Common myeloid progenitor, CD34-positive (primary cell): ENCODE results near the gene HEYL.

Experiments
- CTCF ChIA-PET: fragments of 350-600 bp; sonication (Branson Sonifier 250); formaldehyde crosslinking; loops from one replicate; lab custom pipeline; 2021; ENCODE audit warnings: antibody characterized with exemption; lab: Charles Lee
- POLR2A ChIA-PET: fragments of 350-600 bp; sonication (Branson Sonifier 250); formaldehyde crosslinking; loops from one replicate; lab custom pipeline; 2021; ENCODE audit warnings: antibody characterized with exemption; lab: Charles Lee
- DNase-seq, 3 donors: peaks; one replicate each; pipeline versions ENCODE4 v3.0.0 to v3.0.0-alpha.2; 2013
- H3K27ac ChIP-seq, 2 experiments: 1 replicate in 1 of 2; 2 replicates in 1 of 2; pipeline ENCODE4 v1.7.0; 2013; ENCODE audit warnings: inconsistent platforms in 2 of 2, low read length in 2 of 2, mild to moderate bottlenecking in 2 of 2, low read depth in 1 of 2, moderate library complexity in 1 of 2; ENCODE audit not compliant: severe bottlenecking in 2 of 2, insufficient read depth in 1 of 2, poor library complexity in 1 of 2
- H3K27me3 ChIP-seq, 5 experiments: replicated peaks in 2 of 5; 1 replicate in 3 of 5; 2 replicates in 2 of 5; pipeline versions ENCODE4 v1.6.1 to v1.7.0; 2013; ENCODE audit warnings: low read length in 4 of 5, mild to moderate bottlenecking in 2 of 5, moderate library complexity in 2 of 5, inconsistent platforms in 1 of 5; ENCODE audit not compliant: insufficient read depth in 5 of 5, control insufficient read depth in 4 of 5
- H3K36me3 ChIP-seq, 4 experiments: 1 replicate in 2 of 4; 2 replicates in 2 of 4; pipeline versions ENCODE4 v1.6.1 to v1.7.0; 2013; ENCODE audit warnings: low read length in 3 of 4, control low read depth in 1 of 4, mild to moderate bottlenecking in 1 of 4; ENCODE audit not compliant: control insufficient read depth in 4 of 4, insufficient read depth in 4 of 4
- H3K4me1 ChIP-seq, 4 experiments: 1 replicate in 3 of 4; 2 replicates in 1 of 4; pipeline versions ENCODE4 v1.6.1 to v1.7.1; 2013; ENCODE audit warnings: low read length in 3 of 4, mild to moderate bottlenecking in 3 of 4, control low read depth in 1 of 4, inconsistent platforms in 1 of 4, moderate library complexity in 1 of 4; ENCODE audit not compliant: control insufficient read depth in 4 of 4, insufficient read depth in 4 of 4; ENCODE audit errors: control extremely low read depth in 1 of 4
- H3K4me3 ChIP-seq, 7 experiments: 1 replicate in 4 of 7; 2 replicates in 3 of 7; pipeline versions ENCODE4 v1.5.1 to v1.7.0; 2013; ENCODE audit warnings: mild to moderate bottlenecking in 7 of 7, low read length in 6 of 7, moderate library complexity in 6 of 7, inconsistent platforms in 2 of 7, low read depth in 2 of 7, control low read depth in 1 of 7; ENCODE audit not compliant: insufficient read depth in 4 of 7, control insufficient read depth in 1 of 7; ENCODE audit errors: extremely low read depth in 1 of 7
- H3K9me3 ChIP-seq, 5 experiments: 1 replicate in 4 of 5; 2 replicates in 1 of 5; pipeline versions ENCODE4 v1.6.1 to v1.7.1; 2013; ENCODE audit warnings: low read length in 4 of 5, mild to moderate bottlenecking in 2 of 5, inconsistent platforms in 1 of 5, low read depth in 1 of 5, moderate library complexity in 1 of 5; ENCODE audit not compliant: control insufficient read depth in 4 of 5, insufficient read depth in 2 of 5; ENCODE audit errors: control extremely low read depth in 1 of 5
- WGBS: methylation state at CpG from one replicate; pipeline ENCODE4 v1.1.5; 2013; ENCODE audit not compliant: insufficient coverage; 5-methylcytosine and 5-hydroxymethylcytosine counted together

Gene HEYL

GRCh38 chr1:39647247-39647646 lies 7.8 kb upstream of the HEYL start:
- ChIA-PET CTCF (interaction anchor here (0.7 to 18.3 kb wide), 3 partner anchors 12 to 41 kb away, joined by 3 to 250 read pairs (median 31); no protein-coding TSS in a partner anchor), POLR2A (no interaction called here)
- Histone ChIP-seq H3K4me1 (no peaks in the 10 kb centered on the region), H3K27ac (no peak overlapping the region), H3K4me3 (no peak overlapping the region), H3K9me3 (peaks cover 0 to 4% (median 2%) of the 10 kb centered on the region in 5 experiments), H3K27me3 (peaks cover 0 to 5% (median 0%) of the 10 kb centered on the region in 5 experiments), H3K36me3 (no peaks in the 10 kb centered on the region)
- no peak for DNase-seq
- 100% methylated on average over 1 of the region's 3 CpGs for whole genome bisulfite sequencing

GRCh38 chr1:39646232-39647081 lies 7.0 kb upstream of the HEYL start:
- whole genome bisulfite sequencing, result 96% methylated on average over 8 of the region's 12 CpGs
- no peak overlapping the region for H3K27ac ChIP-seq
- H3K27me3 ChIP-seq, result peaks cover 0 to 5% (median 0%) of the 10 kb centered on the region in 5 experiments
- ChIA-PET CTCF (interaction anchor here (0.7 to 18.3 kb wide), 4 partner anchors 12 to 40 kb away, joined by 3 to 250 read pairs (median 17); no protein-coding TSS in a partner anchor), POLR2A (no interaction called here)
- H3K4me3 ChIP-seq, result no peak overlapping the region
- no peaks in the 10 kb centered on the region for H3K36me3 ChIP-seq
- H3K9me3 ChIP-seq, result peaks cover 0 to 4% (median 2%) of the 10 kb centered on the region in 5 experiments
- peak in 1 of 3 donors; percentile 10 for DNase-seq
- no peaks in the 10 kb centered on the region for H3K4me1 ChIP-seq

- CTCF ChIA-PET, result interaction anchor here (1.0 to 18.3 kb wide), 2 partner anchors 38 to 39 kb away, joined by 3 to 250 read pairs; no protein-coding TSS in a partner anchor
- Histone ChIP-seq H3K4me1 (no peaks in the 10 kb centered on the region), H3K27ac (no peak overlapping the region), H3K27me3 (peaks cover 0 to 7% (median 0%) of the 10 kb centered on the region in 5 experiments), H3K9me3 (peaks cover 0 to 4% (median 2%) of the 10 kb centered on the region in 5 experiments), H3K36me3 (no peaks in the 10 kb centered on the region), H3K4me3 (no peak overlapping the region)
- POLR2A ChIA-PET, result no interaction called here
- DNase-seq, result no peak
- 100% methylated on average over 2 of the region's 3 CpGs for WGBS
Measured at GRCh38 chr1:39645411-39646043, 6.1 kb upstream of the HEYL start.

GRCh38 chr1:39643705-39644104 lies 4.3 kb upstream of the HEYL start:
- Histone ChIP-seq H3K36me3 (no peaks in the 10 kb centered on the region), H3K4me1 (peaks cover 0 to 10% (median 3%) of the 10 kb centered on the region in 4 experiments), H3K27me3 (peaks cover 0 to 8% (median 4%) of the 10 kb centered on the region in 5 experiments), H3K27ac (no peak overlapping the region), H3K4me3 (no peak overlapping the region), H3K9me3 (peaks cover 0 to 4% (median 2%) of the 10 kb centered on the region in 5 experiments)
- 100% methylated on average over 1 of the region's 3 CpGs for WGBS
- ChIA-PET POLR2A (no interaction called here), CTCF (interaction anchor here (0.9 to 2.5 kb wide), 5 partner anchors 11 to 76 kb away, joined by 3 to 5 read pairs (median 4); no protein-coding TSS in a partner anchor)
- peak in 2 of 3 donors; percentile 20 to 33 for DNase-seq

- no peak for DNase-seq
- no peak overlapping the region for H3K4me3 ChIP-seq
- no peaks in the 10 kb centered on the region for H3K36me3 ChIP-seq
- H3K27me3 ChIP-seq, result peaks cover 0 to 14% (median 4%) of the 10 kb centered on the region in 5 experiments
- peaks cover 0 to 10% (median 3%) of the 10 kb centered on the region in 4 experiments for H3K4me1 ChIP-seq
- H3K9me3 ChIP-seq, result peaks cover 0 to 4% (median 2%) of the 10 kb centered on the region in 5 experiments
- POLR2A ChIA-PET, result no interaction called here
- CTCF ChIA-PET, result interaction anchor here (1.5 to 2.5 kb wide), 2 partner anchors 12 to 37 kb away, joined by 4 to 5 read pairs; no protein-coding TSS in a partner anchor
- WGBS, result 100% methylated on average over 2 of the region's 4 CpGs
- H3K27ac ChIP-seq, result no peak overlapping the region
Measured at GRCh38 chr1:39642796-39643195, 3.4 kb upstream of the HEYL start.

- CTCF ChIA-PET, result interaction anchor here (1.4 to 3.6 kb wide), 4 partner anchors 13 to 35 kb away, joined by 6 to 11 read pairs (median 6); no protein-coding TSS in a partner anchor
- peaks cover 0 to 10% (median 3%) of the 10 kb centered on the region in 4 experiments for H3K4me1 ChIP-seq
- 94% methylated on average over 6 of the region's 8 CpGs for whole genome bisulfite sequencing
- no peak overlapping the region for H3K27ac ChIP-seq
- no peak for DNase-seq
- peaks cover 0 to 4% (median 2%) of the 10 kb centered on the region in 5 experiments for H3K9me3 ChIP-seq
- H3K36me3 ChIP-seq, result no peaks in the 10 kb centered on the region
- peaks cover 0 to 28% (median 4%) of the 10 kb centered on the region in 5 experiments for H3K27me3 ChIP-seq
- POLR2A ChIA-PET, result no interaction called here
- H3K4me3 ChIP-seq, result no peak overlapping the region
Measured at GRCh38 chr1:39640861-39641260, 1.4 kb upstream of the HEYL start.
